ENCODE measurements around the gene MTCL1. TPM values are rescaled to one million over a fixed set of nuclear protein-coding genes. Genes with fewer than 3 reads are reported as not detected.

The MTCL1 gene
- total and polyA plus RNA-seq, 10 of the 15 experiments (the other 5 are each of a cell fraction or from before 2014, with no cell fraction given): 0.03 to 0.36 (median 0.13) TPM; not detected in 4

GRCh38 chr18:8813611-8814010 lies 108.3 kb downstream of the MTCL1 start (continued):
- TF ChIP-seq ZBTB11 (CRISPR knock-in tag; IDR thresholded peaks at IDR 0.05): no peak

GRCh38 chr18:8814206-8814605 lies 108.8 kb downstream of the MTCL1 start:
- Histone ChIP-seq H2AFZ (ENCODE audit: control insufficient read depth, low read depth, low read length) (no peak overlapping the region), H3K9ac (ENCODE audit: control insufficient read depth, insufficient read depth, low read length) (no peak overlapping the region), H3K4me2 (ENCODE audit: control insufficient read depth, insufficient read depth) (no peak overlapping the region), H3K27ac (ENCODE audit: control insufficient read depth, insufficient read depth) (no peak overlapping the region), H4K20me1 (ENCODE audit: control insufficient read depth, insufficient read depth) (no peaks in the 10 kb centered on the region), H3K27me3 (replicated peaks in 1 of 2; ENCODE audit: control insufficient read depth in 2 of 2, insufficient read depth in 2 of 2, low read length in 1 of 2) (no peaks in the 10 kb centered on the region; a peak in 1 of 4 replicates), H3K4me3 (no peak overlapping the region), H3K79me2 (ENCODE audit: control insufficient read depth, insufficient read depth, low read length) (no peaks in the 10 kb centered on the region), H3K4me1 (ENCODE audit: control insufficient read depth, insufficient read depth, low read length) (no peaks in the 10 kb centered on the region), H3K36me3 (ENCODE audit: control insufficient read depth in 2 of 2, insufficient read depth in 2 of 2, low read length in 1 of 2) (no peaks in the 10 kb centered on the region), H3K9me3 (replicated peaks; ENCODE audit: control insufficient read depth, insufficient read depth, low read length) (no peaks in the 10 kb centered on the region)
- ATAC-seq (no peak), DNase-seq (ENCODE audit: low read depth, low spot score) (no peak), FAIRE-seq (no peak)
- WGBS (ENCODE audit: insufficient coverage, insufficient replicate concordance, low lambda C conversion rate, missing lambda C conversion rate): 49% methylated on average over 6 of the region's 6 CpGs
- in situ Hi-C loops (cut with MboI) (no loop called here), intact Hi-C loops (cut with micrococcal nuclease; ENCODE audit: unreplicated experiment) (no loop called here)
- BruUV-seq (replicated peaks): no TSS peak
- ChIA-PET SMC1A (ENCODE audit: uncharacterized antibody, unreplicated experiment) (no interaction called here), CTCF (no interaction called here), RAD21 (ENCODE audit: unreplicated experiment) (no interaction called here), POLR2A (no interaction called here)
- TF ChIP-seq ZZZ3 (IDR thresholded peaks at IDR 0.05; ENCODE audit: control insufficient read depth, insufficient read length, low read depth): no peak
- no peak for TF ChIP-seq NFXL1 (IDR thresholded peaks at IDR 0.05; ENCODE audit: borderline replicate concordance)
- no peak for TF ChIP-seq KDM1A (IDR thresholded peaks at IDR 0.05; ENCODE audit: borderline replicate concordance)
- TF ChIP-seq NFYB (IDR thresholded peaks at IDR 0.05; ENCODE audit: insufficient read depth, low read depth, low read length): no peak
- TF ChIP-seq GATAD2B (conservative IDR thresholded peaks at IDR 0.05; ENCODE audit: low read depth): no peak
- no peak for TF ChIP-seq IRF5 (IDR thresholded peaks at IDR 0.05; ENCODE audit: borderline replicate concordance)
- TF ChIP-seq FOXM1 (IDR thresholded peaks at IDR 0.05; ENCODE audit: low read depth, low read length): no peak
- TF ChIP-seq CHD2 (IDR thresholded peaks at IDR 0.05; ENCODE audit: borderline replicate concordance, low read depth, low read length): no peak
- TF ChIP-seq RB1 (IDR thresholded peaks at IDR 0.05; ENCODE audit: borderline replicate concordance): no peak
- TF ChIP-seq REST (IDR thresholded peaks at IDR 0.05; ENCODE audit: low read depth, low read length): no peak
- TF ChIP-seq MYC (IDR thresholded peaks at IDR 0.05; ENCODE audit: insufficient read depth, insufficient read length, insufficient replicate concordance, low read length, severe bottlenecking): no peak

All from GM12878 (cell line).